ENCODE data around the gene MS4A18.
"Not testable (repeated sequence)": the region's sequence is repeated elsewhere in the genome, so short reads cannot be mapped to it uniquely, and the experiment has no call there.

Gene MS4A18

DNA sequence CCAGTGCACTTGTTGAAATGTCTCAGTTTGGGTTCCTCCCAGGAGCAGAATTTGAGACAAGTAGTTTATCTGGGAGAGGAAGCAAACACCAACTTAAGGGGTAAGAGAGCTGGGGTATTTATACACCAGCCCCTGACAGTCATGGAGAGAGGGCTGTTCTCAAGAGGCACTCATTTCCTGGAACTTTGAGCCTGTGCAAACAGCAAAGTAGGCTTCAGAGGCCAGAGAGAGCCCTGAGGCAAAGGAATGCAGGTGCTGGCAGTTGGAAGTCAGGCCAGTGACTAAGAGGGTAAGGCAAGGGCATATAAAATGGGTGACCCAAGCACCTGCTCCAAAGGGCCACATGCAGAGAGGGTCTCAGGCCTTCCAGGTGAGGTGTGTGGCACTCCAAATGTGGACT is 16.1 kb downstream of the MS4A18 start:
- DNase-seq = no peak

DNA sequence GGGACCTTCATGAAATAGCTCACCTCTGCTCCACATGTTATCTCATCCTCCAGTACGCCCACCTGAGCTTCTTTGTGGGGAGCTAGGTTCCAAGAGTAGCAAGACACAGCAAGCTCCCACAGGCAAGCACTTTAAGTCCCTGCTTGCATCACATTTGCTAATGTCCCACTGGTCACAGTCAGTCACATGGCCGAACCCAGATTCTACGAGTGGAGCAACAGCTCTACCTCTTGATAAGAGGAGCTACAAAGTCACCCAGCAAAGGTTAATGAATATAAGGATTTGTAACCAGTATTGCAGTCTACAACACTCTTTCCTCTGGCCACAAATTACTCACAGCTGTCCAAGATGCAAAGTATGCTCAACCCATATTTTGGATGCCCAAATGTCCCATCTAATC is 16.9 kb downstream of the MS4A18 start:
- no peak for DNase-seq

DNA sequence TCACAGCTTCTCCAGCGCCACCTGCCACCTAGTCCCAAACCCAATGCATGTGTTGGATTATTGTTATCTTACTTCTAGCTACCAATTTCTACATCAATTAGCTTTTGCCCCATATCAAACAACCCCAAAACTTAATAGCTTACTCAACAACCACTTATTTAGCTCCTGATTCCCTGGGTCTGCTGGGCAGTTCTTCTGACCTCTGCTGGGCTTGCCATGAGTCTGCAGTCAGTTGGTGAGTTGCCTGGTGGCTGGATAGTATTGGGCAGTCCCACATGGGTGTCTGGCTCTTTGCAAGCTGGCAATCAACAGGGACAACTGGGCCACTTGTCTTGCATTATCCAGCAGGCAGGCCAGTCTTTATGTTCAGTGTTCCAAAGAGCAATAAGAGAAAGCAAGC is 18.5 kb downstream of the MS4A18 start:
- no peak for DNase-seq

DNA sequence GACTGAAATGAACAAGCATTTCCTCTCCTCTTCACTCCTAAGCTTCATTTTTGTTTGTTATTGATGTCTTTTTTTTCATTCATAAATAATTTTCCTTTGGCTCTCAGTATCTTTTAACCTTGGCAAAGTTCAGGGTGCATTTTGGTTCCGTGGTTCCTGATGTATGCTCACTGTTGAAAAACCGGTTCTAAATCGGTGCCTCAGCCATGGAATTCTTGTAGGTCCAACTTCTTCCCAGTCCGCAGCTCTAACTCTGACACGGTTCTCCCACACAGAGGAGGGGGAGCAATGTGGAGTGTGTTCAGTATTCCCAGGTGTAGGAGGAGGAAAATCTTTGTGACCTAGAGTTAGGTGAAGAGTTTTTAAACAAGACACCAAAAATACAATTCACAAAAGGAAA is 19.6 kb downstream of the MS4A18 start:
- DNase-seq = no peak

DNA sequence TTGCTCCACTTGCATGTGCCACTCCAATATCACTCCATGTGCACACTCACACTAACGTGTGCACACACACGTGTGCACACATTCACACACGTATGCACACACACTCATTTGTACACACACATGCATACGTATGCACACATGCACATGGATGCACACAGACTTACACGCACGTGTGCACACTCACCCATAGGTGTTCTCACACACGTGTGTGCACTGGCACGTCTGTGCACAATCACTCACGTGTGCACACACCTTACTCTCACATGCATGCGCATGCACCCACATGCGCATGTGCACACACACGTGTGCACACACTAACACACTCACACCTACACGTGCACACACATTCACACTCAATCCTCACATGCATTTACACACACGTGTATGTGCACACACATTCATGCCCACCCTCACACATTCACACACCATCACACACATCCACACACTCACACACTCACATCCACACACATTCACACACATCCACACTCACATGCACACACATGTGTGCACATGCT is 22.9 kb downstream of the MS4A18 start:
- DNase-seq = no peak

DNA sequence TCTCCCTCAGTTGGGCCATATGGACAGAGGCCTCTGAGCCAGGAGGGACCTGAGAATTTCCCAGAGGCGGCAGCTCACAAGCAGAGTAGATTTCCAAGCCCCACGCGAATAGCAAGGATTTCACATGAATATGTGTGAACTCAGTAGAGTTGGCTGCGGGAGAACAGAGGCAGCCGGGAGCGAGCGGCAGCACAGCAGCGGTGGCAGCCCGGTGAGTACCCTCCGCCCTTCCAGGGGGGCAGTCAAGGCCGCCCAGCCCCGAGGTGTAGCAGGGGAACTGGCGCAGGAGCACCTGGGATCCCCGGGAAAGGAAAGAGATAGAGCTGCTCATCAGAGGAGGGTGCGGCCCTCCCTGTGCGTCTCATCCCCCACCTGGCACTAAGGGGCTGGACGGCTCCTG is 23.7 kb downstream of the MS4A18 start:
- no peak for DNase-seq

DNA sequence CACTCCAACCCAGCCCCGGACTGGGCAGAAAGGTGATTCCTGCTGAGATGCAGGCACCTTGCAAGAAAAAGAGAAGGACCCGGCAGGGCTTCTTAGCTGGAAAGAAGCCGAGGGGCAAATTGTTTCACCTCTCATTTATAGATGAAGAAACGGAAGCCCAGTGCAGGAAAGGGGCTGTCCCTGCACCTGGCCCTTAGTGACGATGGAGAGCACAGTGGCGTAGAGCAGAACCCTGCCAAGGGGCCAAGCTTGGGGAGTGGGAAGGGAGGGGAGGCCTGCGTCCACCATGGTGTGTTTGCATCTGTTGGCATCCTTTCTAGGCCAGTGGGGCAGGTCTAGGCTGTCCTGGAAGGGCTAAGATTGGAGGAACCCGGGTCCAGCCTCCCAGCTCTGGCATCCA is 24.3 kb downstream of the MS4A18 start:
- DNase-seq = no peak

DNA sequence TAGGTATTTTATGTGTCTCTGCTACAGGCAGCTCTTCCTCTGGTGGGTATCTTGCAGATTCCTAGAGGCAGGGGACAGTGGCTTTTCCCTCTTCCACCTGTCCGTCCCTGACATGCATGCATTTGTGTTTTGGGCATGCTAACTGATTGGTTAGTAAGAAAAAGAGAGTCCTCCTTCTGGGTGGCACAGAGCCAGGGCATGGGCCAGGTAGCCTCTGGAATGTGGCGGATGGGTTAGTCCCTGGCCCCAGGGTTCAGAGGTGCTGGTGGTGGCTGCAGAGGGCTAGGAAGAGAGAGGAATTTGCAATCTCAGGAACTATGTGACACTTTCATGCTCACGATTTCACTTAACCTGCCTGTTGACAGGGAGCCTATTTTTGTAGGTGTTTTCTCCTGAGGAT is 26.4 kb downstream of the MS4A18 start:
- no peak for DNase-seq

DNA sequence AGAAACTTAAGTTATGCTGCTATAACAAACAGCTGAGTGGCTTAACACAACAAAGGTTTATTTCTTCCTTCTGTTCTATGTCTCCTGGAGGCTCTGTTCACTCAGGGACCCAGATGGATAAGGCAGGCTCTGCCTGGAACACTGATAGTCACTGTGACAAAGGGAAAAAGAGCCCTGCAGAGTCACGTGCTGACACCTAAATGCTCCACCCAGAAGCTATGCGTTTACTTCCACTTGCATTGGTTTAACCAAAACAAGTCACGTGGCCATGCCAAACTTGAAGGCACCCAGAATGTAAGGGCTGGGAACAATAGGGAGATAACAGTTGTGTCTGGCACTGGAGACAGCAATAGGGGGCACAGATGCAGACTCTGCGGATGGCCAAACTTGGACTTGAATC is 28.8 kb downstream of the MS4A18 start:
- no peak for DNase-seq

DNA sequence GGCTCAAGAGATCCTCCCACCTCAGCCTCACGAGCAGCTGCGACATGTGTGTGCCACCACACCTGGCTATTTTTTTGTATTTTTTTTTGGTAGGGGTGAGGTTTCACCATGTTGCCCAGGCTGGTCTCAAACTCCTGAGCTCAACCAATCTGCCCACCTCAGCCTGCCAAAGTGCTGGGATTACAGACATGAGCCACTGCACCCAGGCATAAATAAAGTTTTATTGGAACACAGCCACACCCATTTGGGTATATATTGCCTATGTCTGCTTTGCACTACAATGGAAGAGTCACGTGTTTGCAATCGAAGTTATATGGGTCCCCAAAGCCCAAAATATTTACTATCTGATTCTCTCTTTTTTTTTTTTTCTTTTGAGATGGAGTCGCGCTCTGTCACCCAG is 30.4 kb downstream of the MS4A18 start:
- no peak for DNase-seq

DNA sequence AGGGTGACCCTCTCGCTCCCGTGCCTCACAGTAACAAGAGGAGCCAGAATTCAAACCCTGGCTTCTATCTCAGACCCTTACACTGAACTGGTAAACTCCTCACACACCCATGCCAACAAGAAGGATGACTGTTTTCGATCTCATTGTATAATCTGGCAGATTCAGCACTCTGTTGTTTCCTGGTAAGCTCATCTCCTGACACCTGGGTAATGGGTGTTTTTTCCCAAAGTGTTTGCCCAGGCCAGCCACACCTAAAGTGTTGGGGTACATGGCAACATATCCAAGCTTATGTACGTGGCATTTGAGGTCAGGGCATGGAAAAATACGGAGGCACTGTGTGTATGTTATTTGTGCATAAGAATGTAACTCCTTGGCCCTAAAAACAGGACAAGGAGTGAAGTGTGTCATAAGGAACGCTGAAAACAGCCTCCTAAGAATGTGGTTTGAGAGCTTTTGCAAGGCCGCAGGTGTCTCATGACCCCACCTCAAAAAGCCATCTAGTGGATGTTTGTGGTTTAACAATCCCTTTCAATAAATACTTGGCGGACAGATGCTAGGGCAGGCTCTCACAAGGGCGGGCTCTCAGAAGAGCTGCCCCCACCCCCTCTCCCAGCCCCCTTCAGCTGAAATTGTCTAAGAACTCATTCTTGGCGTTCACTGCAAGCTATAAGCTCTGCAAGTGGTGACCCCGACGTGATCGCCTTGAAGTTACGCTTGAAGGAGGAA is 31.9 kb downstream of the MS4A18 start, which contains the start of gene MS4A15:
Gene MS4A15, plus strand, starts transcription at position 561 of the 726 bp plus-strand sequence. CDS start 6,867 bp downstream, outside the sequence.
- no peak for DNase-seq

DNA sequence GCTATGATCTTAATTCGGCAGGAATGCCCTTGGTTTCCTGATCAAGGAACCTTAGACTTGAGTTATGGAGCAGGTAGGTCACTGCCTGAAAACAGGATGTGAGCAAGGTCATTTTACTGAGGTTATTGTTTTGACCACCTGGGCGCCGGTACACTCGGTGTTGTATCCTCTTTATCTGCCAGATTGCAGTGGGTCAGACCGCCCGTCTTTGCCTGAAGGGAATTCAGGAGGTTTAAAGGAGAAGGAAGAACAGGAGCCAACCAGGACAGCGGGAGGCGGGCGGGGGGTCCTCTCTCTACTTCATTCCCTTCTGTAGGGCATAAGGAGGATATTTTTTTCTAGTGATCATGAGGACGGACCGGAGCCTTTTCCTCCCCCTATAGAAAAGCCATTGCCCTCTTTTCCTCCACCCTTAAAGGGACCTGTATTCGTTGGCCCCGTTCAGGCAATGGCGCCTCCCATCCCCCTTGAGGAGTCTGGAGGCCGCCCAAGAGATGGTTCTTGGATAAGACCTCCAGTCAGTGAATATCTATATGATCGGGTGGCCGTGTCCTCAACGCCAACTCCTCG is 32.8 kb downstream of the MS4A18 start:
- no peak for DNase-seq

DNA sequence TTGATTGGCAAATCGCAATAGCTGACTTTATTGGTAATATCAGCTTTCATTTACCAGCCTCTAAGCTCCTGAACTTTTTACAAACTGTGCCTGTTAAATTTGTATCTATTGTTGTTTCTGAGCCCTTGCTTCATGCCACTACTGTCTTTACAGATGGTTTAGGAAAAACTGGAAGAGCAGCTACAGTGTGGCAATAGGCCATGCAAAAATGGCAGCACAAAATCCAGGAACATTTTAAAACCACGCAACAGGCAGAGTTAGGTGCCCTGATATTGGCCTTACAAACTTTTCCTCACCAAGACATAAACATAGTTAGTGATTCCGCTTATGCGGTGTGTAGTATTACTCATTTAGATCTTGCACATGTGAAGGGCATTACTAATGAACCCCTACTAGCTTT is 34.2 kb downstream of the MS4A18 start:
- DNase-seq = not testable (repeated sequence)

DNA sequence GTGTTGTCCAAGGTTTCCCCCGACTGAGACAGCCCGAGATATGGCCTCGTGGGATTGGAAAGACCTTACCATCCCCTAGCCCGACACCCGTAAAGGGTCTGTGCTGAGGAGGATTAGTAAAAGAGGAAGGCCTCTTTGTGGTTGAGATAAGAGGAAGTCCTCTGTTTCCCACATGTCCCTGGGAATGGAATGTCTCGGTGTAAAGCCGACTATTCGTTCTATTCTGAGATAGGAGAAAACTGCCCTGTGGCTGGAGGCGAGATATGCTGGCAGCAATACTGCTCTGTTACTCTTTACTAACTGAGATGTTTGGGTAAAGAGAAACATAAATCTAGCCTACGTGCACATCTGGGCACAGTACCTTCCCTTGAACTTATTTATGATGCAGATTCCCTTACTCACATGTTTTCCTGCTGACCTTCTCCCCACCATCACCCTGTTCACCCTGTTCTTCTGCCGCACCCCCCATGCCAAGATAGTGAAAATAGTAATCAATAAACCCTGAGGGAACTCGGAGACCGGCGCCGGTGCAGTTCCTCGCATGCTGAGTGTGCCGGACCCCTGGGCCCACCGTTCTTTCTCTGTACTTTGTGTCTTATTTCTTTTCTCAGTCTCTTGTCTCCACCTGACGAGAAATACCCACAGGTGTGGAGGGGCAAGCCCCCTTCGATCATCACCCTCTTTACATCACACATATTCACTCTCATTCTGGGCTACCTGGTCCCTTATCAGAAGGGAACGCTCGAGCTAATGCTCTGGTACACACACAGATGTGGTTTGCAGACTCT is 35.1 kb downstream of the MS4A18 start:
- DNase-seq = not testable (repeated sequence)

DNA sequence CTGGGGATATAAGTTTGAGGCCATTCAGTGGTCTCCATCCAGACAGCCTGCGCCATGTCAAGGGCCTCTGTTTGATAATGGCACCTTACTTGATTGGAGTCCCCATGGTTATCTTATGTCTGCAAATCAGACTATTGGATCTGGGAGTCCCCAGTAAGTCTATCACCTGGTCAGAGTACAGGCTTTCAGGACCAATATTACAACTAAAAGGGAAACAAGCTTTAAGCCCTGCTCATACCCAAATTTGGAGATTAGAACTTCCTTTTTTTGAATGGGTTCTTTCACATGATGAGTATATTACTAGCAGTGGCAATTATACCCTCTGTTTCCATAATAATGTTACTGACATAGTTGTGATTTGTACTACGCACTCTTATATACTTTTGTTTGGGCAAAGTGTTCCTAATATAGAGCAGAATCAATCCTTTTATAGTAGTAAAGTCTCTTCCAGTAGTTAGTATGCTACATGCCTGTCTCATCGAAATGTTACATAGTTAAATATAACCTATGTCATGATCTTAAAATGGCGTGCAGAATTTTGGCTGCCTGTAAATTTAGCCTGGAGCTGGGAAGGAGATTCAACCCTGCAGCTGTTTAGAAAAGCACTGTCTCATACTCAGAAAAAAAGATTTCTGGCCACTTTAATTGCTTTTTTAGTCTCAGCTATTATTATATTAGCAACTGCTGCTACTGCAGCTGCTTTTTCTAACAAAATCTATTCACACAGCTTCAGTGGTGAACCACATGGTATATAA is 37.1 kb downstream of the MS4A18 start:
- DNase-seq = no peak

DNA sequence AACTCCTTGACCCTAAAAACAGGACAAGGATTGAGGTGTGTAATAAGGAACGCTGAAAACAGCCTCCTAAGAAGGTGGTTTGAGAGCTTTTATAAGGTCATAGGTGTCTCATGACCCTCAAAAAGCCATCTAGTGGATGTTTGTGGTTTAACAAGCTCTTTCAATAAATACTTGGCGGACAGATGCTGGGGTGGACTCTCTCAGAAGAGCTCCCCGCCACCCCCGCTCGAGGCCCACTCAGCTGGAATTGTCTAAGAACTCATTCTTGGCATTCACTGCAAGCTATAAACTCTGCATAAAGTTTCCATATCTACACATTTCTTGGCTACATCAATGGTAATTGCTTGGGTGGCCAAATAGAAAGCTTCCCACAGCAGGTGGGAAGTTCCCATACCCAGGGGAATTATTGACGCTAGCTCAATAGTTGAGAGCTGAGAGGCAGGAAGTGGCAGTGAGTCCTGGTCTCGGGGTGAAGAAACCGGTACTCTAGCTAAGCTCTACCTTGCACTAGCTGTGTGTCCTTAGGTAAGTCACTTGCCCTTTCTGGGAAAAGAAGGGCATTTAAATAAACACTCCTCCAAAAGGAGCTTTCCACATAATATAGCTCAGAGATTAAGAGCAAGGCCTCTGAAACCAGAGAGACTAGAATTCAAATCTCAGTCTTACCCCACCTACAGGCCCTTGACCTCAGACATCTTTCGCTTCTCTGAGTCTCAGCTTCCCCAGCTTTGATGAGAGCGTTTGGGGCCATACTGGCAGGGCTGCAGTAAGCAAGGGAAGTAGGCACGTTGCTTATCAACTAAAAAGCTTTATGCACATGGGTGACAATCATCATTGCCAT is 38.6 kb downstream of the MS4A18 start:
- no peak for DNase-seq

DNA sequence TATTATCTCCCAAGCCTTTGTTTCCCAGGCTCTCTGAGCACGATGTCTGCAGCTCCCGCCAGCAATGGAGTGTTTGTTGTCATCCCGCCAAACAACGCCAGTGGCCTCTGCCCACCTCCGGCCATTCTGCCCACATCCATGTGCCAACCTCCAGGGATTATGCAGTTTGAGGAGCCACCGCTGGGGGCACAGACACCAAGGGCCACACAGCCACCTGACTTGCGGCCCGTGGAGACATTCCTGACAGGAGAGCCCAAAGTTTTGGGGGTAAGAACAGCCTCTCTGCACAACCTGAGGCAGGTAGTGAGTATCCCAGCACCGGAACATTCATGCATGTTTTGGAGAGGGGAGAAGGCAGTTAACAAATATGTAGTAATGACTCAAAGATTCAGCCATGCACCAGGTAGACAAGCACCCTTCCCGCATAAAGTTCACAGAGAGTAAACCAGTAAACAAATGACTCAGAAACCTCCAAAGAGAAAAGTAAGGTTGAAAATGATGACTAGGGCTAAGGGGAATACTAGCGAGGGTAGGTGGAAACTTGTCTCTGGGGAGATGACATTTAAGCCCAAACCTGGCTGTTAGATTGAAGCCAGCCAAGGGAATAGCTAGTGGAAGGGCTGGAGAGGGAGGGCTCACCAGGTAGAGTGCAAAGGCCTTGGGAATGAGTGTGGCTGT is 39.3 kb downstream of the MS4A18 start:
- DNase-seq = no peak

DNA sequence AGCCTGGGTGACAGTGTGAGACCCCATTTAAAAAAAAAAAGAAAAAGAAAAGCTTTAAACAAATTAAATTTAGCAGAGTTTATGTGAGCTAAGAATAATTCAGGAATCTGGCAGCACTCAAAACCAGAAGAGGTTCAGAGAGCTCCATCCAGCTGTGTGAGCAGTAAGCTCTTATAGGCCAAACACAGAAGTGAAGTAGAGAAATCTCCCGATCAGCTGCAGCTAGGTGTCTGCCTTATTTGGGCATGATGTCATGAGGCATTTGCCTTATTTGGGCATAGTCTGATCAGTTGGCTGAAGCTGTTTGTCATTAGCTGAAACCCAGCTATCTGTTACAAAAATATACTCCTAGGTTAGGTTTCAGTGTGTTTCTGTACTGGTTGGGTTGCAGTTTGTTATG is 40.4 kb downstream of the MS4A18 start:
- DNase-seq = no peak

DNA sequence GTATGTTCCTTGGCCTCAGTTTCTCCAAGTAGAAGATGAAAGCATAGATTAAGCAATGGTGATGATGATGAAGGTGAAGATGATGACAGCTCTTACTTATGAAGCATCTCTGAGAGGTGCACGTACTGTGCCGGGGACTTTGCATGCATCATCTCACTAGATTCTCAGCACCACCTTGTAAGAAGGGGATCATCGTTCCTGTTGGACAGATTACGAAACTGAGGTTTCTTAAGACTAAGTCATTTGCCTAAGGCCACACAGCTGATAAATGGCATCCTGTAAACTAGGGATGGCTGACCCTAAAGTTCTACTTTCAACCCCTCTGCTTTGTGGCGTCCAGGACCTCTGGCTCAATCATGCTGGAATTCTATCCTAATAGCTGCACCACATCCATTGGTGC is 40.8 kb downstream of the MS4A18 start:
- DNase-seq = no peak

DNA sequence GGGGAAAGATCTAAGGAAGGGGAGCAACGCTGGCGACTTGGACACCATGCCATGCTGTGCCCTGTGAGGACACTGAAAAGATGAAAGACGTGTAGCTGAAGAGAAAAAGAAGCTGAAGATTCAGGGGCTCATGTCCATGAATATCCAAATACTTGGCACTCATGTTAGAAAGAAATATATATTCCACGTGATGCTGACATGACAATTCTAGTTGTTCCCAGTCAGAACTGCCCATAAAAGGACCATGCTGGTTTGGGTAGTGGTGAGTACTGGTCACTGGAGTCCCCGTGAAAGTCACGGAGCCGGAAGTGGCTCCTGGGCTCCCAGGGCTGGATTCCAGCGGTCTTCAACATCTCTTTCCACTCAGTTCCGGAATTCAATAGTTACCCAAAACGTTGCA is 42.0 kb downstream of the MS4A18 start:
- no peak for DNase-seq

DNA sequence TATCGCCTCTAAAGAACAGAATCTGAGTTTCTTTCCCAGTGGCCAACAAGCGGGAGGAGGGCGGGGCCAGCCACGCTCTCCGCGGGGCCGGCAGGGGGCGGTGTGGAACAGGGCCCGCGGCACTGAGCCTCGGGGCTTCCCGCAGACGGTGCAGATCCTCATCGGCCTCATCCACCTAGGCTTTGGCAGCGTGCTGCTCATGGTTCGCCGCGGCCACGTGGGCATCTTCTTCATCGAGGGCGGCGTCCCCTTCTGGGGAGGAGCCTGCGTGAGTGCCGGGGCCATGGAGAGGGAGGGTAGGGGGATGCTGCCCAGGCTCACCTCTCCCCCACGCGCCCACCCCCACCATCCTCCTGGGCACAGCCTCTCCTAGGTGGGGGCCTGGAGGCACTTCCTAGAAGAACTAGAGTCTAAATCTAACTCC is 42.9 kb downstream of the MS4A18 start:
- no peak for DNase-seq

DNA sequence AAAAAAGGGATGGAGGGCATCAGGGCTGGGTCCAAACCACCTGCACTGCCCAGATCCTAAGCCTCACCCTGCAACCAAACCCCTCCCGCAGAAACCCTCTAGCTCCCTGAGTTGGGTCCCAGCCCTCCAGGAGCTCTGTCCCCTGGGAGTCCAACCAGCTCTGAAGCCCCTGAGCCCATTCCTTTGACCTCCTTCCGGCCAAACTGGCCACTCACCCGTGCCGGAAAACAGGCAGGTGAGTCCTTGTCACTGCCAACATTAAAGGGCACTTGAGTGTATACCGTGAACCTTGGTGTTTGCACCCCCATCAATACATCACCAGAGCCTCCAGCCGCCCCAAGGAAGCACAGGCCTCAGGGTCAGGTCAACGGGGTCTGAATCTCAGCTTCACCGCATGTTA is 43.7 kb downstream of the MS4A18 start:
- DNase-seq = no peak

All from NCI-H2107 (cell line).